ENCODE results near the gene KCTD10.

DNA sequence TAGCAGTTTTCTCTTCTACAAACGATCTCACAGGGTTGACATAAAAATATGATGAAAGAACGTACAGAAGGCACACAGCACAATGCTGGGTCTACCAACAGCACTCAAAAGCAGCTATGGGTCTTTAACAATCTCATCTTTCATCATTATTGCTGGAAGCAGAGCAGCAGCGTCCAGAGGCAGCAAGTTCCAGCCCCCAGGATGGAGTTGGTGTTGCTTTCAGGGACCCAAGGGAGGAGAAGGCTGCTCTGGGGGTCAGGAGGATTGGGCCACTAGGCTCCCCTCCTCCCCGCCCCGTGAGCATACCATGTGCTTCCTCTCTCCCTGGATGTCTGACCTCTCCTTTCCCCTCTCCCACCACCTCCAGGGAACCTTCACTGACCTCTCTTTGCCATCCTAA is 13.3 kb downstream of the KCTD10 start:
- TF ChIP-seq NR2C1 (IDR thresholded peaks at IDR 0.05) (no peak), HDAC2 (IDR thresholded peaks at IDR 0.05) (no peak)
